PFSK-1 (cell line): ENCODE data around the gene CAMTA1.

Experiments
- FOXP2 ChIP-seq: optimal IDR thresholded peaks from 2 replicates; pipeline ENCODE3; 2011; ENCODE audit warnings: borderline replicate concordance, control low read depth, inconsistent platforms; ENCODE audit not compliant: insufficient read depth; ENCODE audit errors: extremely low read length, extremely low read depth
- POLR2AphosphoS5 ChIP-seq: IDR thresholded peaks from 2 replicates; pipeline ENCODE4 v1.6.1; 2012; ENCODE audit warnings: low read depth, mild to moderate bottlenecking, control low read depth, low read length, moderate library complexity
- SIN3A ChIP-seq: IDR thresholded peaks from 2 replicates; pipeline ENCODE4 v1.6.1; 2012; ENCODE audit warnings: mild to moderate bottlenecking, low read length, moderate library complexity, borderline replicate concordance; ENCODE audit not compliant: insufficient read depth
- TAF1 ChIP-seq: IDR thresholded peaks from 2 replicates; pipeline ENCODE4 v1.6.1; 2012; ENCODE audit warnings: low read length, control low read depth, borderline replicate concordance; ENCODE audit not compliant: insufficient read depth
- TF ChIP-seq, protein P1 (sequence below), 2 experiments: IDR thresholded peaks; 2 replicates each; pipeline versions ENCODE4 v1.6.1 to v1.8.0; 2011 to 2012; ENCODE audit warnings: low read depth in 2 of 2, low read length in 2 of 2, control low read depth in 1 of 2, inconsistent platforms in 1 of 2, mild to moderate bottlenecking in 1 of 2, moderate library complexity in 1 of 2; ENCODE audit not compliant: insufficient read depth in 1 of 2

CAMTA1 gene

DNA sequence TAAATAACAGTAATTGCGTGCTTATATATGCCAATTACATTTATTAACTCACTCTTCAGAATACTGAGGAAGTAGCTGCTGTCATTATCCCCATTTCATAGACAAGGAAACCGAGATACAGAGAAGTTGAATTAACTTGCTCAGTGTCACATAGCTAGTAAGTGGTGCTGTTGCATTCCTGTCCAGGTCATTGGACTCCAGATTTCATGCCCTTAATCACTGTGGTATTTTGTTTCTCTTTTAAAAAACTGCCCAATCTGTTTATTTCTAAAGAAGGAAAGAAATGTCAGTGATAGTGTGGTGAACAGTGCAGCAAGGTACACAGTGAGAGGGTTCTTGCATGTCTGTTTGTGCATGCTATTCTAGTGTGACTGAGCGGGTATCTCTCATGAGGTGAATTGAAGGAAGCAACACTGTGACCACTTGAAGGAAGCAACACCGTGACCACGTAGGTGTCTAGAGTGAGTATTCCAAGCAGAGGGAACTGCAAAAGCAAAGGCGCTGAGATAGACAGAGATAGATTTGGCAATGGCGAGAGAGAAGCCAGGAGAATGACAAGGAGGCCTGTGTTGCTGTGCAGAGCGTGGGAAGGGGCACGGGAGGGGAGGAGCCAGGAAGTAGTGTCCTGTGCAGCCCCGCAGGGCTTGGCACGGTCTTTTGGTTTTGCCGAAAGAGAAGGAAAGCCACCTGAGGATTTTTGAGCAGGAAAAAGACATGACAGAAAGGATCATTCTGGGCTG lies 95.9 kb downstream of the CAMTA1 start:
- TF ChIP-seq, protein P1, sequence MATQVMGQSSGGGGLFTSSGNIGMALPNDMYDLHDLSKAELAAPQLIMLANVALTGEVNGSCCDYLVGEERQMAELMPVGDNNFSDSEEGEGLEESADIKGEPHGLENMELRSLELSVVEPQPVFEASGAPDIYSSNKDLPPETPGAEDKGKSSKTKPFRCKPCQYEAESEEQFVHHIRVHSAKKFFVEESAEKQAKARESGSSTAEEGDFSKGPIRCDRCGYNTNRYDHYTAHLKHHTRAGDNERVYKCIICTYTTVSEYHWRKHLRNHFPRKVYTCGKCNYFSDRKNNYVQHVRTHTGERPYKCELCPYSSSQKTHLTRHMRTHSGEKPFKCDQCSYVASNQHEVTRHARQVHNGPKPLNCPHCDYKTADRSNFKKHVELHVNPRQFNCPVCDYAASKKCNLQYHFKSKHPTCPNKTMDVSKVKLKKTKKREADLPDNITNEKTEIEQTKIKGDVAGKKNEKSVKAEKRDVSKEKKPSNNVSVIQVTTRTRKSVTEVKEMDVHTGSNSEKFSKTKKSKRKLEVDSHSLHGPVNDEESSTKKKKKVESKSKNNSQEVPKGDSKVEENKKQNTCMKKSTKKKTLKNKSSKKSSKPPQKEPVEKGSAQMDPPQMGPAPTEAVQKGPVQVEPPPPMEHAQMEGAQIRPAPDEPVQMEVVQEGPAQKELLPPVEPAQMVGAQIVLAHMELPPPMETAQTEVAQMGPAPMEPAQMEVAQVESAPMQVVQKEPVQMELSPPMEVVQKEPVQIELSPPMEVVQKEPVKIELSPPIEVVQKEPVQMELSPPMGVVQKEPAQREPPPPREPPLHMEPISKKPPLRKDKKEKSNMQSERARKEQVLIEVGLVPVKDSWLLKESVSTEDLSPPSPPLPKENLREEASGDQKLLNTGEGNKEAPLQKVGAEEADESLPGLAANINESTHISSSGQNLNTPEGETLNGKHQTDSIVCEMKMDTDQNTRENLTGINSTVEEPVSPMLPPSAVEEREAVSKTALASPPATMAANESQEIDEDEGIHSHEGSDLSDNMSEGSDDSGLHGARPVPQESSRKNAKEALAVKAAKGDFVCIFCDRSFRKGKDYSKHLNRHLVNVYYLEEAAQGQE (IDR thresholded peaks at IDR 0.05; ENCODE audit: insufficient read depth in 1 of 2, low read depth in 2 of 2, low read length in 2 of 2) = no peak
- no peak for TF ChIP-seq FOXP2
- no peak for TF ChIP-seq TAF1
- no peak for TF ChIP-seq POLR2AphosphoS5
- no peak for TF ChIP-seq SIN3A

DNA sequence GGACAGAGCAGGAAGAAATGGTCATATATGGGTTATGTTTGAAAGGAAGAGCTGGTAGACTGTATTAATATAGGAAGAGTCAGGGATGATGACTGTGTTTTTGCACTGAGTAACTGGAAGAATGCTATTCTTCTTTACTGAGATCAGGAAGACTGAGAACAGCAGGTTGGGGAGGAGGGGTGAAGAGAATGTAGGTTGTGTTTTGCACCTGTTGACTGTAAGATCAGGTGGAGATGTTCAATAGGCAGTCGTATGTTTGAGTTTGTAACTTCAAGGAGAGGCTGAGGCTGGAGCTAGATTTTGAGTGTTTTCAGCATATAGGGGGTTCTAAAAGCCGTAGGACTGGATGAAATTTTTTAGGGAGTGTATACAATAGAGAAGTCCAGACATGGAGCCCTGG lies 97.2 kb downstream of the CAMTA1 start:
- TF ChIP-seq SIN3A = no peak
- TF ChIP-seq FOXP2 = no peak
- no peak for TF ChIP-seq POLR2AphosphoS5
- no peak for TF ChIP-seq TAF1
- TF ChIP-seq, protein P1 (IDR thresholded peaks at IDR 0.05; ENCODE audit: insufficient read depth in 1 of 2, low read depth in 2 of 2, low read length in 2 of 2) = no peak

DNA sequence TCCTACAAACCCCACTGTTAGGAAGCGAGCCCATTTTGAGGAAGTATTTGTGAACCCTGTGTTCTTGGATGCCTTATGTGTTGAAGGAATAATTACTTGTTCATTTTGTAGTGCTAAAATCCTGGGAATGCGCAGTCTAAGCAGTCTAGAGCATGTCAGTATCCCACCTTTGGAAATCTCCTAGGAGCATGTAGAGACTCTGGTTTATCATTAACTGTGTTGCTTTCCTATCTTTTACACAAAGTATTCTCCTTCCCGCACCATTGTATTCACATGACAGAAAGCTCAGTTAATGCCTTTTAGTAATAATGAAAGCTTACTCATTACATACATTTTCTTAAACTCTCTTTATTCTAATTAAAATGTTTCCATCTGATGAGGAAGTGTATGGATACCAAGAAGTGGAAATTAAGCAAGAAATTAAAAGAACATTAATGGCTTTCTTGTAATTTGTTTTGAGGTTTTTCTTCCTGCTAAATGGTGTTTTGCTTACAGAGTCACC lies 99.4 kb downstream of the CAMTA1 start:
- no peak for TF ChIP-seq FOXP2
- TF ChIP-seq, protein P1 (IDR thresholded peaks at IDR 0.05; ENCODE audit: insufficient read depth in 1 of 2, low read depth in 2 of 2, low read length in 2 of 2) = no peak
- no peak for TF ChIP-seq TAF1
- TF ChIP-seq SIN3A = no peak
- TF ChIP-seq POLR2AphosphoS5 = no peak

DNA sequence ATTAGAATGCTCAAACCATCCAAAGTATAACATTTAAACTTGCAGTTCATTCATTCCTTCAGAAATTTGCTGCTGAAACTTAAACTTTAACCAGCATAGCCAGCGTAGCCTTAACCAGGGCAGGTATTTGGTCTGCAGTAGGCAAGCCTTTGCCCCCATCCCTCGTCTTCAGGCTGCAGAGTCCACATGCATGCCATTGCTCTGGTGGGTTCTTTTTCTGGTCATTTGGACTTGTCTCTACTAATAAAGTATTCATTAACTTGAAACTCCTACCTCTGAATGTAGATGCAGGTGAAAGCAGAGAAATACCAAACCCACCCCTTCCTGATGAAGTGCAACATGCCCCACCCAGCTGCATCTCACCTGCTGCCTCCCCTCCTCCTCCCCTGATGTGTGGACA lies 100.2 kb downstream of the CAMTA1 start:
- TF ChIP-seq, protein P1 (IDR thresholded peaks at IDR 0.05; ENCODE audit: insufficient read depth in 1 of 2, low read depth in 2 of 2, low read length in 2 of 2) = no peak
- TF ChIP-seq FOXP2 (no peak), TAF1 (no peak), POLR2AphosphoS5 (no peak), SIN3A (no peak)
